ENCODE measurements around the gene PDCD1LG2.

DNA sequence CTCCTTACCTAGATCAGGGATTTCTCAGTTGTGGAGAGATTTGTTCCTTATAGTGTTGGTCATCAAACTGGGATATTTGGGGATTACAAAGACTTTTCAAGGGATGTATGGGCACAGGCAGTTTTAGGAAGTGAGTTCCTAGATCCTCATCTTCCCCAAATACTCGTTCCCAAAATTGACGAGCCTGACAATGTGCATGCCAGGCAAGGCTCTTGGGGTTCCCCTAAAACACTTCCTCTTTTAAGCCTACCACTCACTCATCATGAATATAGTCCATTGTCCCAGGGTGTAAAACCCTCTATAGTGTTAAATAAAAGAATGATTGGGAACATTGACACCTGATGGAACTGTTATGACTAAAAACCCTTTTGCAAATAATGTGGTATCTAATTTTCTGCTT lies 26.4 kb downstream of the PDCD1LG2 start:
- no peak for TF ChIP-seq POLR2A (IDR thresholded peaks at IDR 0.05)
- no peak for TF ChIP-seq CTCF (IDR thresholded peaks at IDR 0.05)

Data from thyroid gland (tissue), 4 donors.